HG03521 (cell line): ENCODE data around the gene SSH2.

Source experiments
- ATAC-seq: cut with Tn5 transposase; IDR thresholded peaks from one replicate; pipeline ENCODE4 v1.9.1; 2021; ENCODE audit warnings: mild to moderate bottlenecking, moderate library complexity; ENCODE audit not compliant: unreplicated experiment

SSH2 gene

DNA sequence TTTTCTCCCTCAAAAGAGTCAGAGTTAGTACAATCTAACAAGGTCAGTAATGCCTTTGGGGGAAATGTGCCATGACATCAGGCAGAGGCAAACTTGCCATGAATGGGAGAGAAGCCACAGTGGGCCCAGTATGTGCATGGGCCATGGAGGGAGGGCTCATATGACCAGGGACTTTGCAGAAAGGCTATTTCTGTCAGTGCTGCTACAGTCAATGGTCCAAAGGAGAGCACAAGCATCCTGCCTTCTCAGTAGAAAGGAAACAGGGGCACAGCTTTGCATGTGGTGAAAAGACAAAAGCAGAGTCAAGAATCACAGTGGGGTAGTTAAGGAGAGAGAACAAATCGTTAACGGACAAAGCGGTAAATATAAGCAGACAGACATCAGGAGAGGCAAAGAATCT lies 296.1 kb downstream of the SSH2 start:
- no peak for ATAC-seq

- ATAC-seq: no peak
Measured at GRCh38 chr17:29630630-29631193, 299.3 kb downstream of the SSH2 start.

DNA sequence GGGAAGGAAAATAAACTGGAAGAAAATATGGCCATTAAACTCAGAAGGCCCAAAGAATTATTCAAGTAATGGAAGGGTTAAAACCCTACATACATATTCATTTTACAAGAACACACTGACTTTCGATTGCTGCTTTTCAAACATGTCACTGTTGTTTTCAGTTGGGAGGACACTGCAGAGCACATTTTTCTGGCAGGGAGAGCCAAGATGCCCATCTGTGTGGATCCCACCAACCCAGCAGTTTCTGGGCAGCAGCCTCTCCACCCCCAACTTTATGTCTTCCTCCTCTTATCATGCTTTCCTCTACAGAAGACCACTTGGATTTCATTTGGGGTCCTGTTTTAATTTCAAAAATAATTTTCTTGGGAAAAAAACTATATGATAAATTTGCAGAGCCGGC lies 300.2 kb downstream of the SSH2 start:
- ATAC-seq: no peak

DNA sequence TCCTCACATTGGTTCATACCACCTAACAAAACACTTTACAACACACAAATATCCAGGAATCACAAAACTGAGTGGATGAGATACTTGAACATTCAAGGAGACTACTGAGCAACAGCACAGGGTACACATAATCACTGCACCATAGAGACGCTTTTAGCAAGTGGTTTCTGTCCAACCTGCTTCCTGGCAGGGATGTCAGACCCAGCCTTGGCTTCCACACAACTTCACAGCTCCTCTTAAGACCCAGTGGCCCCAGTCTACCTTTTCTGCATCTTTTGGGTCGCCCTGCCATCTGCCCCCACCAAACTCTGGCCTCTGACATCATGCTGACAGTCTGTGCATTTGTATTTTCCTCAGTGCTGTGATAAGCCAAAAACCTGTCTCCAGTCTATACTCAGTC lies 301.4 kb downstream of the SSH2 start:
- ATAC-seq: no peak

DNA sequence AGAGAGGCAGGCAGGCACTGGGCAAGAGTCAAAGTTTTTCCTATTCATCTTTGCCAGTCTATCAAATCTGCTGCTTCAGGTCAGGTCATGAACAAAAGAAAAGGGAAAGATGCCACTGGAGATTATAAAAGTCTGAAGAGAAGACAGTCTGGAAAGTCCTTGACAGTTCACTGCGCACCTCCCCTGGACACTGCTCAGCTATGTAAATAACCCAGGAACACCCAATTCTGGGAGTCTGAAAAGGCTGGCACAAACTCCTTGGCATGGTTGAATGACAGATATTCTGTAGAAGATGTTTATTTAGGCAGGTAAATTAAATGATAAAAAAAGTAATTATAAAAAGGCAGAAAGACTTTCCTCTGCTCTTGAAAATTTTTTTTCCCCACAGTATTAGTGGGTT lies 302.1 kb downstream of the SSH2 start:
- ATAC-seq: no peak

GRCh38 chr17:29625037-29625750 lies 304.8 kb downstream of the SSH2 start:
- ATAC-seq: no peak

- no peak for ATAC-seq
Measured at GRCh38 chr17:29624586-29624985, 305.4 kb downstream of the SSH2 start.

DNA sequence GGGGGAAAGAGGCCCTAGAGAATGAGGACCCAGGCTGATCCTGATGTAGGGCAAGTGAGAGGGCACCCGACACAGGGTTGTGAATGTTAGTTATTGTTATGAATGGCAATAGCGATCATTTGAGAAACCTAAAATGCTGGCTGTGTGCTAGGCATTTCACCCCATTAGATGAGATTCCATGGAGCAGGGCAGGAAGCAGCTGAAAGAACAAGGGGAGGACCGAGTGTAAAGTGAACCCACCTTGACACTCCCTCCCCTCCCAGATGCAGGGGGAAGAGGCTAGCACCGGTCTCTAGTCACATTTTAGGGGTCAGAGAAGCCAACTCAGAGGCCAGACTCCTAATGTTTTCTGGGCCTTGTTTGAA lies 306.8 kb downstream of the SSH2 start:
- no peak for ATAC-seq

DNA sequence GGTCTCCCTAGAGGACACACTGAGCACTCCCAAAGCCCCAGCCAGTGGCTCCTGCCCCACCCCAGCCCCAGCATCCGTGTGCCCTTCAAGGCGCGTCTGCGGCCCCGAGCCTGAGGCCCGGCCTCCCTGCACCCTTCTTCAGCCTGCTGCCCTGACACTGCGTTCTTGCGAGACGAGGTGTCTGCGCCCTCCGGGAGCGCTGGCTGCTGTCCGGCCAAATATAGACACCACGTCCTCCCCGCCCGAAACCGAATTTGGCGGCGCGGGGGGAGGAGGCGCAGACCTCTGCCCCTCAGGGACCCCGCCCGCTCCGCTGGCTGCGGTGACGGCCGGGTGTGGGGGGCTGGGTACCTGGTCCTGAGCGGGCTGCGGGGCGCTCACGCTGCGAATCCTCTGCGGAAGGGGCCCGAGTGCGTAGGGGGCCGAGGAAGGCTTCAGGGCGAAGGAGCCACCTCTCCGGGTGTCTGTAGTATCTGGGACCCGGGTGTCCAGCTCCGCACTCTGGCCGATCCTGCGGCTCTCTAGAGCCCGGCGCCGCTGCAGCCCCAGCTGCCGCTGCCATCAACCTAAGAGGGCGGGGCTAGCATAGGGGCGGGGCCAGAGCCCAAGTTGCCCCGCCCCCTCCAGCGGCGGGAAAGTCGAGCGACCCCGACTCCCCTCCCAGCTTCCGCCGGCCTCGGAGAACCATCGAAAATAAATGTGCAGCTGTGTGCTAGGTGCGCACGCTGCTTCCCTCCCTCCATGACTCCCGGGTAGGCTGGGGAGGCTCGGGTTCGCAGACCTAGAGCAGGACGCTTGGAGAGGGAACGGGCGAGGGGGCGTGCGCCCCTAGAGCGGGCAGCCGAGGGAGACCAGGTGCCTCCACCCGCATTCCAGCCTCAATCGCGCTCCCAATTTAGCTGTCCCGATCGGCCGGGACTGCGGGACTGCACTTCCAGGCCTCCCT lies 307.4 kb downstream of the SSH2 start, which contains the start of gene CORO6:
CORO6 (minus strand) TSS at position 576 of the 946 bp plus-strand sequence. CDS start 1,491 bp downstream, outside the sequence.
- ATAC-seq: no peak

DNA sequence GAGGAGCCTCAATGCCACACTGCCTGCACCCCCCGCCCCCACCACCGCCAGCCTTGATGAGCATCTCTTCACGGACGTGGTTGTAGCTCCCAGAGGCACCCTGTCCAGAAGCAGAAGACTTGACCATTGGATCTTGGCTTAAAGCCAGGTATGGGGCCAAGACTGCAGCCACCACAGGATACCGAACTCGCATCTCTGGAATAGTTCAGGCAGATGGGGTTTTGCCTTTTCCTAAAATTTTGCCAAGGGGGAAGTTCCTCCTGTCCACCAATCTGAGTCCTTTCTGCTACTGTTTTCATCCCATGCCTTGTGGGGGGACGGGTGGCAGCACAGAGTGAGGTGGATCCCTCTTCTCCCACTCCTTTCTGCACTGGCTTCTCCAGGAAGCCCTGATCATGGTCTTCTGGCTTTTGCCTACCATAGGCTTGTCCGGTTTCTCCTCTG lies 308.3 kb downstream of the SSH2 start:
- ATAC-seq: no peak

- no peak for ATAC-seq
Measured at GRCh38 chr17:29620779-29621500, 309.1 kb downstream of the SSH2 start.

DNA sequence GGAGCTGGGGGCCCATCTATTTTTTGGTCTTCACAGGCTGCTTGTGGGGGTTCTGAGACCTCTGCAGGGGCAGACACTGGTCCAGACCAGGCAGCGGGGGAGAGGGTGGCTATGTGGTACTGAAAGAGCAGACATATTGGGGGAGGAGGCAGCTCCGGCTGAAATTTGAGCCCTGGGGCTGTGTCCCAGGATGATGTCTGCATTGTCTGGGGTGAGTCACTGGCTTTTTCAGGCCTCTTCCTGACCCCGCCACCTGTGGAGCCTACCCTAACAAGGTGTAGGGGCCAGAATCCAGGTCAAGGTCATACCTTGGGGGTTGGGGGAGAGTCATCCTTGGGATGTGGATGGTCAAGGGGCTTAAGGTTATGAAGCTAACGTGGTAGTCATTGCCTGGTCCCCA lies 309.8 kb downstream of the SSH2 start:
- ATAC-seq: no peak

GRCh38 chr17:29619251-29619650 lies 310.8 kb downstream of the SSH2 start:
- no peak for ATAC-seq

- no peak for ATAC-seq
Measured at GRCh38 chr17:29618272-29619065, 311.6 kb downstream of the SSH2 start.

- peak; percentile 3 for ATAC-seq
Measured at GRCh38 chr17:29617481-29618271, 312.4 kb downstream of the SSH2 start.

- ATAC-seq: peak; percentile 39
Measured at GRCh38 chr17:29617125-29617480, 312.9 kb downstream of the SSH2 start.

DNA sequence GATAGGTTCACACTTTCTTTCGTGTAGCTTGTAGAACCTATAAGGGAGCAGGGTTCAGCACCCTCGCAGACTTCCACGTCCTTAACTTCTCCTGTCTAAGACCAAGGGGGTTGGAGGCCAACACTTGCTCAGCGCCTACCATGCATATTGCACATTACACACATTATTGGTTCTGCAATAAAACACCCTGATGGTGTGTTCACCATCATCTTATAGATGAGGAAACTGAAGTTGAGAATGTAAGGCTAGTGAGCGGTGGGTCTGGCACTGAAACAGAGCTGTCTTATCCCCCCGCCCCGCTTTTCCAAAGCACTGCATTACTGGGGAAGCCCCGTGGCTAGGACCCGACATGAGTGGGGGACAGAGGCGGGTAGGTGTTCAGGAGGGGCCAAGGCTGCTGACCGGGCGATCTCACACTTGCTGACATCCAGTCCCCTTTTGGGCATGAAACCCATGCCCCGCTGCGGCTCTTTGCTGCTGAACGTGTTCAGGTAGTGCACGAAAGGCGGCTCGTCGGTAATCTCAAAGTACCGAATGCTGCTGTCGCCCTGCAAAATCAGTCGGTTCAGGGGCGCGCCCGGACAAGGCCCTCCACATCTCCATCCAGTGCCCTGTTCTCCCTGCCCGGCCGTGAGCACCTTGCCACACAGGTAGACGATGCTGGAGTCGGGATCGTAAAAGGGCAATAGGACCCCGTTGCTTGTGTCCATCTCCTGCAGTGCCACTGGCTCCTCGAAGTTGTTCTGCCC lies 313.6 kb downstream of the SSH2 start:
- ATAC-seq: no peak

GRCh38 chr17:29615492-29616299 lies 314.3 kb downstream of the SSH2 start:
- no peak for ATAC-seq
